Esophagus mucosa (tissue), 1 donor: Measurements from ENCODE around the gene SLC27A5. TPM values are rescaled to one million over a fixed set of nuclear protein-coding genes. Genes with fewer than 3 reads are reported as not detected.

Source experiments
- ATAC-seq: fragments of 200-7000 bp; cut with Tn5 transposase; one replicate; pipeline ENCODE4 v1.9.1; 2020
- total RNA-seq: library from RNA; stranded (reverse); gene quantifications from one replicate; pipeline ENCODE4 v1.2.4, GENCODE V29; 2023
- donor health status: DM: yes; HTN: yes; CAD: no.

The SLC27A5 gene
- total RNA-seq = 6.4 TPM

- ATAC-seq = no peak
Measured at GRCh38 chr19:58511353-58512208, at the start of gene SLC27A5. Gene SLC27A5, minus strand, starts transcription at chr19:58511992. Its CDS starts 37 bp downstream, at chr19:58511955.

- ATAC-seq = no peak
Measured at GRCh38 chr19:58560921-58561320, 49.1 kb upstream of the SLC27A5 start.

GRCh38 chr19:58560007-58560887 is 48.5 kb upstream of the SLC27A5 start:
- ATAC-seq = no peak

GRCh38 chr19:58559275-58560006 is 47.6 kb upstream of the SLC27A5 start:
- peak; percentile 15 for ATAC-seq

- ATAC-seq = peak; percentile 71
Measured at GRCh38 chr19:58558623-58559274, 47.0 kb upstream of the SLC27A5 start.

- ATAC-seq = no peak
Measured at GRCh38 chr19:58558066-58558622, 46.4 kb upstream of the SLC27A5 start, which contains the start of gene UBE2M. Gene UBE2M, minus strand, starts transcription at chr19:58558611. Its CDS starts 230 bp downstream, at chr19:58558381.

- ATAC-seq = no peak
Measured at GRCh38 chr19:58557221-58558065, 45.7 kb upstream of the SLC27A5 start.

GRCh38 chr19:58556622-58557220 is 44.9 kb upstream of the SLC27A5 start:
- no peak for ATAC-seq

- no peak for ATAC-seq
Measured at GRCh38 chr19:58555920-58556621, 44.3 kb upstream of the SLC27A5 start.

- ATAC-seq = no peak
Measured at GRCh38 chr19:58555369-58555885, 43.6 kb upstream of the SLC27A5 start.

GRCh38 chr19:58554494-58555368 is 42.9 kb upstream of the SLC27A5 start, which contains the start of gene CHMP2A:
Gene CHMP2A, minus strand, starts transcription at chr19:58555105. Its CDS starts 893 bp downstream, at chr19:58554212.
- peak; percentile 60 for ATAC-seq

GRCh38 chr19:58553799-58554493 is 42.2 kb upstream of the SLC27A5 start:
- ATAC-seq = no peak

GRCh38 chr19:58552655-58553054 is 40.9 kb upstream of the SLC27A5 start:
- no peak for ATAC-seq

- no peak for ATAC-seq
Measured at GRCh38 chr19:58551577-58552471, 40.0 kb upstream of the SLC27A5 start.

GRCh38 chr19:58551123-58551497 is 39.3 kb upstream of the SLC27A5 start:
- no peak for ATAC-seq

- ATAC-seq = no peak
Measured at GRCh38 chr19:58550362-58551122, 38.8 kb upstream of the SLC27A5 start.
